Hematopoietic multipotent progenitor cell treated with erythropoietin and hydrocortisone succinate and interleukin-3 and kit ligand, for 8 days (in vitro differentiated cells): ENCODE results near the gene KLK6.

Experiments
- DNase-seq: peaks from one replicate; pipeline ENCODE4 v3.0.0-alpha.2; 2015

KLK6 gene

GRCh38 chr19:50909240-50910070, 59.9 kb downstream of the KLK6 start:
- peak; percentile 57 for DNase-seq
